ENCODE results near the gene IRAK3. TPM values are rescaled to one million over a fixed set of nuclear protein-coding genes. Genes with fewer than 3 reads are reported as not detected.
A peak's percentile ranks its signal among the peaks of the same experiment; 100 is the strongest.

The IRAK3 gene
- total and polyA plus RNA-seq, 7 donors, result 1.4 to 17.1 (median 9.4) TPM

- Histone ChIP-seq H3K27me3 (no peaks in the 10 kb centered on the region), H3K4me3 (no peak overlapping the region), H3K36me3 (no peaks in the 10 kb centered on the region), H3K4me1 (peaks cover 0 to 13% (median 3%) of the 10 kb centered on the region in 4 donors), H3K9me3 (peaks cover 0 to 5% (median 1%) of the 10 kb centered on the region in 4 donors), H3K27ac (no peak overlapping the region)
- intact Hi-C loops (cut with DNase I), result no loop called here
- DNase-seq, result no peak
- TF ChIP-seq EP300 (IDR thresholded peaks at IDR 0.05) (no peak), POLR2A (IDR thresholded peaks at IDR 0.05) (no peak), CTCF (IDR thresholded peaks at IDR 0.05) (no peak), POLR2AphosphoS5 (IDR thresholded peaks at IDR 0.05) (no peak)
- WGBS, 2 donors, result 85 to 86% methylated on average over 6 of the region's 6 CpGs
Measured at GRCh38 chr12:66195242-66195641, 6.2 kb downstream of the IRAK3 start.

GRCh38 chr12:66196806-66197205 is 7.8 kb downstream of the IRAK3 start:
- intact Hi-C loops (cut with DNase I), result no loop called here
- no peak for TF ChIP-seq POLR2A (IDR thresholded peaks at IDR 0.05)
- no peak for TF ChIP-seq CTCF (IDR thresholded peaks at IDR 0.05)
- TF ChIP-seq POLR2AphosphoS5 (IDR thresholded peaks at IDR 0.05), result no peak
- no peak for TF ChIP-seq EP300 (IDR thresholded peaks at IDR 0.05)
- Histone ChIP-seq H3K4me1 (peaks cover 0 to 6% (median 3%) of the 10 kb centered on the region in 4 donors), H3K27me3 (no peaks in the 10 kb centered on the region), H3K9me3 (peaks cover 0 to 5% (median 2%) of the 10 kb centered on the region in 4 donors), H3K36me3 (no peaks in the 10 kb centered on the region), H3K27ac (peak overlapping the region in 1 of 4 donors; percentile 16), H3K4me3 (no peak overlapping the region)
- WGBS, 2 donors, result 47 to 72% methylated on average over 3 of the region's 3 CpGs
- no peak for DNase-seq

- Histone ChIP-seq H3K36me3 (no peaks in the 10 kb centered on the region), H3K9me3 (peaks cover 0 to 5% (median 2%) of the 10 kb centered on the region in 4 donors), H3K27ac (peak overlapping the region in 1 of 4 donors; percentile 16), H3K27me3 (no peaks in the 10 kb centered on the region), H3K4me1 (peaks cover 0 to 6% (median 3%) of the 10 kb centered on the region in 4 donors), H3K4me3 (no peak overlapping the region)
- no peak for DNase-seq
- 71 to 83% methylated on average over 3 of the region's 3 CpGs for WGBS, 2 donors
- TF ChIP-seq CTCF (IDR thresholded peaks at IDR 0.05), result no peak
- no peak for TF ChIP-seq POLR2A (IDR thresholded peaks at IDR 0.05)
- no peak for TF ChIP-seq EP300 (IDR thresholded peaks at IDR 0.05)
- no peak for TF ChIP-seq POLR2AphosphoS5 (IDR thresholded peaks at IDR 0.05)
- intact Hi-C loops (cut with DNase I), result no loop called here
Measured at GRCh38 chr12:66197495-66197921, 8.5 kb downstream of the IRAK3 start.

GRCh38 chr12:66199141-66199540 is 10.1 kb downstream of the IRAK3 start:
- Histone ChIP-seq H3K27me3 (no peaks in the 10 kb centered on the region), H3K36me3 (no peaks in the 10 kb centered on the region), H3K9me3 (peaks cover 0 to 5% (median 2%) of the 10 kb centered on the region in 4 donors), H3K4me3 (no peak overlapping the region), H3K27ac (no peak overlapping the region), H3K4me1 (peaks cover 0 to 6% (median 3%) of the 10 kb centered on the region in 4 donors)
- no peak for DNase-seq
- TF ChIP-seq POLR2AphosphoS5 (IDR thresholded peaks at IDR 0.05) (no peak), POLR2A (IDR thresholded peaks at IDR 0.05) (no peak), CTCF (IDR thresholded peaks at IDR 0.05) (no peak), EP300 (IDR thresholded peaks at IDR 0.05) (no peak)
- intact Hi-C loops (cut with DNase I), result no loop called here
- 88% methylated on average over 3 of the region's 3 CpGs for WGBS, 2 donors
